GM19463 (cell line): Measurements from ENCODE around the gene TGM5.
"Not testable (repeated sequence)": the region's sequence is repeated elsewhere in the genome, so short reads cannot be mapped to it uniquely, and the experiment has no call there.

ENCODE experiments used
- ATAC-seq: cut with Tn5 transposase; IDR thresholded peaks from one replicate; pipeline ENCODE4 v1.9.1; 2021; ENCODE audit warnings: mild to moderate bottlenecking, moderate library complexity; ENCODE audit not compliant: unreplicated experiment

The TGM5 gene

GRCh38 chr15:43266834-43267233 lies at the start of gene TGM5:
Gene TGM5 (minus strand): TSS chr15:43266928. CDS start chr15:43266849, 79 bp downstream.
- no peak for ATAC-seq

GRCh38 chr15:43314171-43314570 lies 47.4 kb upstream of the TGM5 start:
- ATAC-seq = no peak

- no peak for ATAC-seq
Observed at GRCh38 chr15:43312378-43312777, 45.6 kb upstream of the TGM5 start.

- no peak for ATAC-seq
Observed at GRCh38 chr15:43302205-43302817, 35.6 kb upstream of the TGM5 start, which contains the start of gene TGM7. Gene TGM7 (minus strand): TSS chr15:43302255.

- no peak for ATAC-seq
Observed at GRCh38 chr15:43299884-43300283, 33.2 kb upstream of the TGM5 start.

GRCh38 chr15:43299411-43299810 lies 32.7 kb upstream of the TGM5 start:
- ATAC-seq = no peak

- ATAC-seq = no peak
Observed at GRCh38 chr15:43294091-43294706, 27.5 kb upstream of the TGM5 start.

GRCh38 chr15:43293432-43293831 lies 26.7 kb upstream of the TGM5 start:
- no peak for ATAC-seq

GRCh38 chr15:43292375-43293078 lies 25.8 kb upstream of the TGM5 start:
- ATAC-seq = no peak

- not testable (repeated sequence) for ATAC-seq
Observed at GRCh38 chr15:43289656-43290055, 22.9 kb upstream of the TGM5 start.

GRCh38 chr15:43287254-43287653 lies 20.5 kb upstream of the TGM5 start:
- ATAC-seq = no peak

GRCh38 chr15:43286074-43286473 lies 19.3 kb upstream of the TGM5 start:
- ATAC-seq = no peak

- no peak for ATAC-seq
Observed at GRCh38 chr15:43285609-43286037, 18.9 kb upstream of the TGM5 start.

- ATAC-seq = no peak
Observed at GRCh38 chr15:43283526-43283925, 16.8 kb upstream of the TGM5 start.

- ATAC-seq = no peak
Observed at GRCh38 chr15:43281926-43282602, 15.3 kb upstream of the TGM5 start.

- ATAC-seq = no peak
Observed at GRCh38 chr15:43280996-43281395, 14.3 kb upstream of the TGM5 start.

- ATAC-seq = no peak
Observed at GRCh38 chr15:43279496-43279895, 12.8 kb upstream of the TGM5 start.

- no peak for ATAC-seq
Observed at GRCh38 chr15:43278869-43279268, 12.1 kb upstream of the TGM5 start.

- no peak for ATAC-seq
Observed at GRCh38 chr15:43277901-43278300, 11.2 kb upstream of the TGM5 start.

GRCh38 chr15:43277231-43277823 lies 10.6 kb upstream of the TGM5 start:
- no peak for ATAC-seq

- no peak for ATAC-seq
Observed at GRCh38 chr15:43276563-43277200, 10.0 kb upstream of the TGM5 start.
